ENCODE data around the gene CBFA2T3. TPM values are rescaled to one million over a fixed set of nuclear protein-coding genes. Genes with fewer than 3 reads are reported as not detected.

Gene CBFA2T3
- polyA plus RNA-seq, 3 donors: 5.3 to 32.2 (median 6.2) TPM

- TF ChIP-seq CTCF (IDR thresholded peaks at IDR 0.05): no peak
- Mint-ChIP-seq H3K27ac (peak overlapping the region in 1 of 7 donors; percentile 68), H3K9me3 (no peaks in the 10 kb centered on the region), H3K4me1 (peaks cover 1% of the 10 kb centered on the region), H3K36me3 (peaks cover 33 to 48% of the 10 kb centered on the region in 2 donors), H3K4me3 (no peak overlapping the region), H3K27me3 (ENCODE audit: low read depth in 3 of 3) (no peaks in the 10 kb centered on the region)
- Histone ChIP-seq H3K27me3 (ENCODE audit: control insufficient read depth in 2 of 2, insufficient read depth in 2 of 2, low read length in 2 of 2) (no peaks in the 10 kb centered on the region), H3K9me3 (replicated peaks in 1 of 2; ENCODE audit: control insufficient read depth in 1 of 2, insufficient read depth in 1 of 2, low read length in 2 of 2) (no peaks in the 10 kb centered on the region), H4K20me1 (ENCODE audit: insufficient read depth, low read length) (peaks cover 10% of the 10 kb centered on the region), H3K27ac (ENCODE audit: low read depth in 1 of 2, low read length in 2 of 2) (no peak overlapping the region), H2AFZ (ENCODE audit: insufficient read depth, low read depth, low read length, poor library complexity, severe bottlenecking) (no peak overlapping the region), H3K4me3 (replicated peaks in 1 of 3; ENCODE audit: low read depth in 2 of 3, low read length in 3 of 3) (no peak overlapping the region), H3K79me2 (ENCODE audit: insufficient read depth, low read length) (no peaks in the 10 kb centered on the region), H3K9ac (ENCODE audit: insufficient read depth, low read length, poor library complexity, severe bottlenecking) (no peak overlapping the region), H3K36me3 (replicated peaks in 1 of 2; ENCODE audit: control insufficient read depth in 1 of 2, insufficient read depth in 2 of 2, low read length in 2 of 2) (peaks cover 40 to 49% of the 10 kb centered on the region in 2 donors), H3K4me1 (ENCODE audit: control insufficient read depth in 1 of 2, insufficient read depth in 2 of 2, low read length in 2 of 2) (peaks cover 4% of the 10 kb centered on the region in 2 donors), H3K4me2 (replicated peaks; ENCODE audit: extremely low read depth, low read length, poor library complexity, severe bottlenecking) (no peak overlapping the region)
- 95% methylated on average over 11 of the region's 13 CpGs for WGBS (ENCODE audit: insufficient coverage)
- intact Hi-C loops (cut with micrococcal nuclease): no loop called here
- DNase-seq: no peak
These were observed 142.3 kb downstream of the CBFA2T3 start for GRCh38 chr16:88834670-88835069.

GRCh38 chr16:88833086-88833485 lies 143.9 kb downstream of the CBFA2T3 start:
- Histone ChIP-seq H3K27ac (ENCODE audit: low read depth in 1 of 2, low read length in 2 of 2) (no peak overlapping the region), H3K36me3 (replicated peaks in 1 of 2; ENCODE audit: control insufficient read depth in 1 of 2, insufficient read depth in 2 of 2, low read length in 2 of 2) (peaks cover 35 to 47% of the 10 kb centered on the region in 2 donors), H3K9ac (ENCODE audit: insufficient read depth, low read length, poor library complexity, severe bottlenecking) (no peak overlapping the region), H3K4me1 (ENCODE audit: control insufficient read depth in 1 of 2, insufficient read depth in 2 of 2, low read length in 2 of 2) (no peaks in the 10 kb centered on the region), H3K4me2 (replicated peaks; ENCODE audit: extremely low read depth, low read length, poor library complexity, severe bottlenecking) (no peak overlapping the region), H2AFZ (ENCODE audit: insufficient read depth, low read depth, low read length, poor library complexity, severe bottlenecking) (no peak overlapping the region), H4K20me1 (ENCODE audit: insufficient read depth, low read length) (peaks cover 11% of the 10 kb centered on the region), H3K4me3 (replicated peaks in 1 of 3; ENCODE audit: low read depth in 2 of 3, low read length in 3 of 3) (no peak overlapping the region), H3K79me2 (ENCODE audit: insufficient read depth, low read length) (no peaks in the 10 kb centered on the region), H3K9me3 (replicated peaks in 1 of 2; ENCODE audit: control insufficient read depth in 1 of 2, insufficient read depth in 1 of 2, low read length in 2 of 2) (no peaks in the 10 kb centered on the region), H3K27me3 (ENCODE audit: control insufficient read depth in 2 of 2, insufficient read depth in 2 of 2, low read length in 2 of 2) (no peaks in the 10 kb centered on the region)
- DNase-seq: no peak
- H3K4me3 Mint-ChIP-seq: no peak overlapping the region
- peaks cover 26 to 45% of the 10 kb centered on the region in 2 donors for H3K36me3 Mint-ChIP-seq
- H3K27me3 Mint-ChIP-seq (ENCODE audit: low read depth in 3 of 3): no peaks in the 10 kb centered on the region
- H3K27ac Mint-ChIP-seq: no peak overlapping the region
- 100% methylated on average over 6 of the region's 13 CpGs for WGBS (ENCODE audit: insufficient coverage)
- intact Hi-C loops (cut with micrococcal nuclease): no loop called here
- H3K9me3 Mint-ChIP-seq: no peaks in the 10 kb centered on the region
- TF ChIP-seq CTCF (IDR thresholded peaks at IDR 0.05): no peak
- H3K4me1 Mint-ChIP-seq: no peaks in the 10 kb centered on the region

Measured in CD14-positive monocyte (primary cell).